Fibroblast of mammary gland (primary cell): ENCODE results near the gene FLNC.

ENCODE experiments used
- DNase-seq: peaks from one replicate; pipeline ENCODE4 v3.0.0-alpha.2; 2010; ENCODE audit warnings: low read depth
- H3K4me3 ChIP-seq: 2 replicates; pipeline ENCODE4 v1.5.1; 2011; ENCODE audit warnings: low read depth, mild to moderate bottlenecking, low read length, moderate library complexity; ENCODE audit not compliant: control insufficient read depth
- TF ChIP-seq, protein P1 (sequence below): conservative IDR thresholded peaks from 2 replicates; pipeline ENCODE4 v1.5.1; 2011; ENCODE audit warnings: low read depth, low read length, inconsistent platforms; ENCODE audit not compliant: control insufficient read depth, insufficient read depth

FLNC gene

GRCh38 chr7:128793181-128793547 lies 37.0 kb upstream of the FLNC start:
- H3K4me3 ChIP-seq, result no peak overlapping the region
- no peak for DNase-seq
- TF ChIP-seq, protein P1, sequence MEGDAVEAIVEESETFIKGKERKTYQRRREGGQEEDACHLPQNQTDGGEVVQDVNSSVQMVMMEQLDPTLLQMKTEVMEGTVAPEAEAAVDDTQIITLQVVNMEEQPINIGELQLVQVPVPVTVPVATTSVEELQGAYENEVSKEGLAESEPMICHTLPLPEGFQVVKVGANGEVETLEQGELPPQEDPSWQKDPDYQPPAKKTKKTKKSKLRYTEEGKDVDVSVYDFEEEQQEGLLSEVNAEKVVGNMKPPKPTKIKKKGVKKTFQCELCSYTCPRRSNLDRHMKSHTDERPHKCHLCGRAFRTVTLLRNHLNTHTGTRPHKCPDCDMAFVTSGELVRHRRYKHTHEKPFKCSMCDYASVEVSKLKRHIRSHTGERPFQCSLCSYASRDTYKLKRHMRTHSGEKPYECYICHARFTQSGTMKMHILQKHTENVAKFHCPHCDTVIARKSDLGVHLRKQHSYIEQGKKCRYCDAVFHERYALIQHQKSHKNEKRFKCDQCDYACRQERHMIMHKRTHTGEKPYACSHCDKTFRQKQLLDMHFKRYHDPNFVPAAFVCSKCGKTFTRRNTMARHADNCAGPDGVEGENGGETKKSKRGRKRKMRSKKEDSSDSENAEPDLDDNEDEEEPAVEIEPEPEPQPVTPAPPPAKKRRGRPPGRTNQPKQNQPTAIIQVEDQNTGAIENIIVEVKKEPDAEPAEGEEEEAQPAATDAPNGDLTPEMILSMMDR, result no peak

GRCh38 chr7:128794020-128794419 lies 36.2 kb upstream of the FLNC start:
- TF ChIP-seq, protein P1, result peak; percentile 3
- DNase-seq, result no peak
- no peak overlapping the region for H3K4me3 ChIP-seq

DNA sequence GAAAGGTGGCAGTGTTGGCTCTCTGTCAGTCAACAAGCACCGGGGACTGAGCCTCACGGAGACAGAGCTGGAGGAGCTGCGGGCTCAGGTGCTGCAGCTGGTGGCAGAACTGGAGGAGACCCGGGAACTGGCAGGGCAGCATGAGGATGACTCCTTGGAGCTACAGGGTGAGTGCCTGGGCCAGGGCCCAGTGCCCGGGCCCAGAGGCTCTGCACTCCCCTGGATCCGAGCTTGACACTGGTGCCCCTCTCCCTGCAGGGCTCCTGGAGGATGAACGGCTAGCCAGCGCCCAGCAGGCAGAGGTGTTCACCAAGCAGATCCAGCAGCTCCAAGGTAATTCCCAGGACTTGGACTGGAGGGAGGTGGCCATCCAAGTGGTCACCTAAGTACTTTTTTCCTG lies 35.8 kb upstream of the FLNC start:
- no peak overlapping the region for H3K4me3 ChIP-seq
- DNase-seq, result no peak
- TF ChIP-seq, protein P1, result no peak

DNA sequence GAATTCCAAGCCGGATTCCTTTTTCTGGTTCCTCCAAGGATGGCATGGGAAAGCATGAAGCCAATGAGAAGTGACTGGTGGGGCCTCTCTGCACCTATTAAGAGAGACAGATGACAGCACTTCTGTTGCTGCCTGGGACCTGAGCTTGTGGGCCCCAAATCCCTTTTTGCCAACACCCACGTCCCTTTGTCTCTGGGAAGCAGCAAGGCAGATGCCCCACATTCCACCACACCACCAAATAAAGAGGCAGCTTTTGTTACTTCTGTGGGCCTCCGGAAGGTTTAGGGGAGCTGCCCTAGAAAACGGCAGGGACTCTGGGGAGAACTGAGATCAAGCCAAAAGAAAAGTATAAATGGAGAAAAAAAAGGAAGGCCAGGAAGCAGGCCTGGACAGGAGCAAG lies 35.1 kb upstream of the FLNC start:
- TF ChIP-seq, protein P1, result no peak
- no peak for DNase-seq
- no peak overlapping the region for H3K4me3 ChIP-seq

DNA sequence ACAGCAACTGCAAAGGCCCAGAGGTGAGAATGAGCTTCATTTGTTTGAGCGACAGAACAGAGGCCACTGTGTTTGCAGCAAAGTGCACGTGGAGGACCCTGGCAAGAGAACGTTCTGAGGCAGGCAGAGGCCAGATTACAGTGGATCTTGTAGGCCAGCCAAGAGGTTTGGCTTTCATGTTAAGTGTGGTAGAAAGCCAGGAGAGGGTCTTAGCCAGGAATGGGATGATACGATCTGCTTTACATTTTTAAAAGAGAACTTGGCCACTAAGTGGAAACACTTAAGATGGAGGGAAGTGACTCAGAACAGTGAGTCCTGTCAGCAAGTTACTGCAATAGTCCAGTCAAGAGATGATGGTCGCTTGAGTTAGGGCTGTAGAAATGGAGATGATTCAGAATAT lies 33.9 kb upstream of the FLNC start:
- DNase-seq, result peak; percentile 88
- TF ChIP-seq, protein P1, result no peak
- H3K4me3 ChIP-seq, result no peak overlapping the region

DNA sequence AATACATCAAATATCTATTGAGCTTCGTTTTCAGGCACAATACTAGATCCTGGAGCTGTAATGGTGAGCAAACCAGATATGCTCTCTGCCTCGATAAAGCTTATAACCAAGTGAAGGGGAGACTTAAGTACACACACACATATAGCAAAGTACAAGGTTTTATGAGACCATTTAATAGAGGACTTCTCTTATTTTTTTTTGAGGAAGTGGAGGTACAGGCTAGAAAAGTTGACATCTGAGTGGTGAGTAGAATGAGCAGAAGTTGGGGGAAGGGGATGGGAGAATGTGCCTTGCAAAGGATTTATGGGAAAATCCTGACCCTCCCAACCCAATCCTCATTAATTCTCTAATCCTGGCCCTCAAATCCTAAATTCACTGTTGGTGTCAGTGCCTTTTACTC lies 30.8 kb upstream of the FLNC start:
- TF ChIP-seq, protein P1, result no peak
- DNase-seq, result no peak
- H3K4me3 ChIP-seq, result no peak overlapping the region

- no peak for DNase-seq
- H3K4me3 ChIP-seq, result no peak overlapping the region
- TF ChIP-seq, protein P1, result no peak
Measured at GRCh38 chr7:128800567-128800966, 29.6 kb upstream of the FLNC start.
